Measurements from ENCODE around the gene SEMA3D.

The SEMA3D gene

GRCh38 chr7:85217085-85217484 is 30.2 kb upstream of the SEMA3D start:
- no peaks in the 10 kb centered on the region for H3K27me3 Mint-ChIP-seq (ENCODE audit: low read depth)
- H3K4me1 Mint-ChIP-seq = no peaks in the 10 kb centered on the region
- no peaks in the 10 kb centered on the region for H3K36me3 Mint-ChIP-seq (ENCODE audit: low read depth)
- TF ChIP-seq CTCF (IDR thresholded peaks at IDR 0.05; ENCODE audit: unreplicated experiment in 3 of 3) = no peak
- H3K4me3 Mint-ChIP-seq = no peak overlapping the region
- H3K27ac Mint-ChIP-seq = no peak overlapping the region
- no peaks in the 10 kb centered on the region for H3K9me3 Mint-ChIP-seq

GRCh38 chr7:85215098-85215497 is 28.2 kb upstream of the SEMA3D start:
- H3K9me3 Mint-ChIP-seq = no peaks in the 10 kb centered on the region
- no peaks in the 10 kb centered on the region for H3K36me3 Mint-ChIP-seq (ENCODE audit: low read depth)
- H3K4me1 Mint-ChIP-seq = no peaks in the 10 kb centered on the region
- H3K27ac Mint-ChIP-seq = no peak overlapping the region
- no peaks in the 10 kb centered on the region for H3K27me3 Mint-ChIP-seq (ENCODE audit: low read depth)
- TF ChIP-seq CTCF (IDR thresholded peaks at IDR 0.05; ENCODE audit: unreplicated experiment in 3 of 3) = no peak
- H3K4me3 Mint-ChIP-seq = no peak overlapping the region

- H3K36me3 Mint-ChIP-seq (ENCODE audit: low read depth) = no peaks in the 10 kb centered on the region
- H3K9me3 Mint-ChIP-seq = no peaks in the 10 kb centered on the region
- no peaks in the 10 kb centered on the region for H3K4me1 Mint-ChIP-seq
- no peak for TF ChIP-seq CTCF (IDR thresholded peaks at IDR 0.05; ENCODE audit: unreplicated experiment in 3 of 3)
- no peaks in the 10 kb centered on the region for H3K27me3 Mint-ChIP-seq (ENCODE audit: low read depth)
- H3K27ac Mint-ChIP-seq = no peak overlapping the region
- no peak overlapping the region for H3K4me3 Mint-ChIP-seq
Observed at GRCh38 chr7:85213500-85213899, 26.6 kb upstream of the SEMA3D start.

GRCh38 chr7:85205754-85206153 is 18.9 kb upstream of the SEMA3D start:
- H3K27ac Mint-ChIP-seq = no peak overlapping the region
- no peak overlapping the region for H3K4me3 Mint-ChIP-seq
- H3K4me1 Mint-ChIP-seq = no peaks in the 10 kb centered on the region
- TF ChIP-seq CTCF (IDR thresholded peaks at IDR 0.05; ENCODE audit: unreplicated experiment in 3 of 3) = no peak
- H3K9me3 Mint-ChIP-seq = peaks cover 11% of the 10 kb centered on the region
- H3K27me3 Mint-ChIP-seq (ENCODE audit: low read depth) = no peaks in the 10 kb centered on the region
- no peaks in the 10 kb centered on the region for H3K36me3 Mint-ChIP-seq (ENCODE audit: low read depth)

GRCh38 chr7:85204496-85204895 is 17.6 kb upstream of the SEMA3D start:
- H3K4me3 Mint-ChIP-seq = no peak overlapping the region
- peaks cover 11% of the 10 kb centered on the region for H3K9me3 Mint-ChIP-seq
- no peak overlapping the region for H3K27ac Mint-ChIP-seq
- H3K27me3 Mint-ChIP-seq (ENCODE audit: low read depth) = no peaks in the 10 kb centered on the region
- TF ChIP-seq CTCF (IDR thresholded peaks at IDR 0.05; ENCODE audit: unreplicated experiment in 3 of 3) = no peak
- H3K36me3 Mint-ChIP-seq (ENCODE audit: low read depth) = no peaks in the 10 kb centered on the region
- no peaks in the 10 kb centered on the region for H3K4me1 Mint-ChIP-seq

GRCh38 chr7:85204061-85204460 is 17.2 kb upstream of the SEMA3D start:
- Mint-ChIP-seq H3K36me3 (ENCODE audit: low read depth) (no peaks in the 10 kb centered on the region), H3K27me3 (ENCODE audit: low read depth) (no peaks in the 10 kb centered on the region), H3K9me3 (peaks cover 11% of the 10 kb centered on the region), H3K4me1 (no peaks in the 10 kb centered on the region), H3K4me3 (no peak overlapping the region), H3K27ac (no peak overlapping the region)
- no peak for TF ChIP-seq CTCF (IDR thresholded peaks at IDR 0.05; ENCODE audit: unreplicated experiment in 3 of 3)

All from nephron (organoid).